HCT116 (cell line): ENCODE measurements around the gene ACTN2. TPM values are rescaled to one million over a fixed set of nuclear protein-coding genes. Genes with fewer than 3 reads are reported as not detected.

Experiments used
- ATAC-seq: fragments of 200-7000 bp; cut with Tn5 transposase; 2 replicates; pipeline ENCODE4 v1.9.1; 2020; ENCODE audit warnings: mild to moderate bottlenecking, moderate library complexity
- BruUV-seq: library from RNA; stranded (reverse); fragments of 400-500 nt; replicated peaks from 2 replicates; lab custom pipeline; 2021; lab: Mats Ljungman, UMichigan
- CTCF ChIA-PET: fragments of 300-600 bp; sonication (Branson Sonifier 250); formaldehyde crosslinking; loops from one replicate; lab custom pipeline; 2021; ENCODE audit warnings: antibody characterized with exemption; lab: Charles Lee
- POLR2A ChIA-PET: fragments of 300-600, 350-600 bp; sonication (Branson Sonifier 250); formaldehyde crosslinking; loops from one replicate; lab custom pipeline; 2021; ENCODE audit warnings: antibody characterized with exemption; lab: Charles Lee
- RAD21 ChIA-PET, 2 experiments: fragments of 300-600 bp; sonication (Branson Sonifier 250); formaldehyde crosslinking; loops; one replicate each; lab custom pipeline; 2023; ENCODE audit warnings: low total read pairs in 2 of 2; ENCODE audit not compliant: uncharacterized antibody in 2 of 2, unreplicated experiment in 2 of 2, low non-redundant PET in 1 of 2; lab: Charles Lee
- DNase-seq: peaks from one replicate; pipeline ENCODE4 v3.0.0-alpha.2; 2010; ENCODE audit warnings: low read depth, low spot score
- H2AFZ ChIP-seq: fragments of 200-600 bp; shearing (Covaris generic), sonication (generic); 2 replicates; pipeline ENCODE4 v1.6.1; 2017; ENCODE audit warnings: low read depth, mixed run types, mixed read lengths, antibody characterized with exemption, low read length; ENCODE audit not compliant: poor library complexity, severe bottlenecking
- H3K27ac ChIP-seq: 2 replicates; pipeline ENCODE4 v1.5.1; 2012; ENCODE audit warnings: low read depth, low read length
- H3K27me3 ChIP-seq: fragments of 200-600 bp; sonication (generic); 2 replicates; pipeline ENCODE4 v1.6.1; 2016; ENCODE audit warnings: mixed run types, low read length, mixed read lengths; ENCODE audit not compliant: insufficient read depth
- H3K36me3 ChIP-seq, 2 experiments: fragments of 200-500 bp in 1 of 2; fragments of 200-600 bp in 1 of 2; sonication (Bioruptor generic) in 1 of 2; sonication (generic) in 1 of 2; 2 replicates each; pipeline versions ENCODE4 v1.5.1 to v1.6.1; 2014 to 2016; ENCODE audit warnings: low read length in 2 of 2, inconsistent platforms in 1 of 2, mixed read lengths in 1 of 2, mixed run types in 1 of 2; ENCODE audit not compliant: insufficient read depth in 2 of 2, control insufficient read depth in 1 of 2
- H3K4me1 ChIP-seq, 2 experiments: fragments of 200-600 bp in 1 of 2; sonication (generic) in 1 of 2; 2 replicates each; pipeline versions ENCODE4 v1.5.1 to v1.6.1; 2012 to 2017; ENCODE audit warnings: low read length in 2 of 2, inconsistent platforms in 1 of 2, mild to moderate bottlenecking in 1 of 2, mixed read lengths in 1 of 2, mixed run types in 1 of 2, moderate library complexity in 1 of 2; ENCODE audit not compliant: insufficient read depth in 2 of 2, control insufficient read depth in 1 of 2
- H3K4me2 ChIP-seq: fragments of 200-600 bp; sonication (generic); 2 replicates; pipeline ENCODE4 v1.6.1; 2017; ENCODE audit warnings: mixed run types, low read length, mixed read lengths
- H3K4me3 ChIP-seq, 2 experiments: fragments of 200-600 bp in 1 of 2; sonication (generic) in 1 of 2; replicated peaks in 1 of 2; 2 replicates each; pipeline ENCODE4 v1.5.1; 2011 to 2016; ENCODE audit warnings: low read length in 2 of 2, control low read depth in 1 of 2, low read depth in 1 of 2, mild to moderate bottlenecking in 1 of 2, mixed read lengths in 1 of 2, mixed run types in 1 of 2
- H3K79me2 ChIP-seq: fragments of 200-600 bp; sonication (generic); 2 replicates; pipeline ENCODE4 v1.6.1; 2017; ENCODE audit warnings: mild to moderate bottlenecking, mixed run types, low read length, moderate library complexity, mixed read lengths; ENCODE audit not compliant: insufficient read depth
- H3K9ac ChIP-seq: fragments of 200-600 bp; sonication (generic); 2 replicates; pipeline ENCODE4 v1.6.1; 2016; ENCODE audit warnings: low read length, mixed read lengths
- H3K9me2 ChIP-seq: fragments of 200-600 bp; sonication (generic), shearing (Covaris generic); 2 replicates; pipeline ENCODE4 v1.6.1; 2017; ENCODE audit warnings: mixed run types, mild to moderate bottlenecking, moderate library complexity; ENCODE audit not compliant: insufficient read depth
- H3K9me3 ChIP-seq, 2 experiments: fragments of 200-500 bp in 1 of 2; fragments of 200-600 bp in 1 of 2; sonication (Bioruptor generic) in 1 of 2; sonication (generic) in 1 of 2; 2 replicates each; pipeline ENCODE4 v1.6.1; 2014 to 2017; ENCODE audit warnings: low read length in 2 of 2, mixed read lengths in 2 of 2, inconsistent platforms in 1 of 2, low read depth in 1 of 2, mild to moderate bottlenecking in 1 of 2, mixed run types in 1 of 2, moderate library complexity in 1 of 2; ENCODE audit not compliant: control insufficient read depth in 1 of 2, insufficient read depth in 1 of 2
- H4K20me1 ChIP-seq: fragments of 200-600 bp; sonication (generic), shearing (Covaris generic); 2 replicates; pipeline ENCODE4 v1.6.1; 2017; ENCODE audit warnings: mixed run types, mild to moderate bottlenecking, moderate library complexity; ENCODE audit not compliant: insufficient read depth
- CBX3 ChIP-seq: IDR thresholded peaks from 2 replicates; pipeline ENCODE4 v1.6.1; 2012; ENCODE audit warnings: low read depth
- CEBPB ChIP-seq: IDR thresholded peaks from 2 replicates; pipeline ENCODE4 v1.6.1; 2012; ENCODE audit warnings: low read depth
- EGR1 ChIP-seq: IDR thresholded peaks from 2 replicates; pipeline ENCODE4 v1.6.1; 2012; ENCODE audit warnings: low read depth
- ELF1 ChIP-seq: IDR thresholded peaks from 2 replicates; pipeline ENCODE4 v1.6.1; 2012; ENCODE audit warnings: low read depth, borderline replicate concordance
- EZH2 ChIP-seq: fragments of 200-600 bp; sonication (generic); IDR thresholded peaks from 2 replicates; pipeline ENCODE4 v1.6.1; 2017; ENCODE audit warnings: antibody characterized with exemption, mixed run types
- EZH2phosphoT487 ChIP-seq: fragments of 200-600 bp; IDR thresholded peaks from 2 replicates; pipeline ENCODE4 v1.6.1; 2018; ENCODE audit warnings: antibody characterized with exemption, borderline replicate concordance
- POLR2A ChIP-seq: IDR thresholded peaks from 2 replicates; pipeline ENCODE4 v1.7.0; 2011; ENCODE audit warnings: borderline replicate concordance; ENCODE audit not compliant: insufficient read depth, insufficient read length; ENCODE audit errors: extremely low read depth
- POLR2AphosphoS5 ChIP-seq: IDR thresholded peaks from 2 replicates; pipeline ENCODE4 v1.6.1; 2011; ENCODE audit warnings: mild to moderate bottlenecking, low read depth, low read length, moderate library complexity
- RAD21 ChIP-seq: IDR thresholded peaks from 2 replicates; pipeline ENCODE4 v1.6.1; 2012; ENCODE audit warnings: low read depth, mild to moderate bottlenecking
- SIN3A ChIP-seq: IDR thresholded peaks from 2 replicates; pipeline ENCODE4 v1.6.1; 2012; ENCODE audit warnings: low read depth
- SP1 ChIP-seq: IDR thresholded peaks from 2 replicates; pipeline ENCODE4 v1.6.1; 2012; ENCODE audit warnings: low read depth
- SRF ChIP-seq: IDR thresholded peaks from 2 replicates; pipeline ENCODE4 v1.6.1; 2012; ENCODE audit warnings: low read depth
- TCF7L2 ChIP-seq: IDR thresholded peaks from 2 replicates; pipeline ENCODE4 v1.7.0; 2011; ENCODE audit warnings: borderline replicate concordance, inconsistent platforms; ENCODE audit not compliant: insufficient read depth, insufficient read length; ENCODE audit errors: extremely low read depth
- YY1 ChIP-seq: IDR thresholded peaks from 2 replicates; pipeline ENCODE4 v1.6.1; 2011; ENCODE audit warnings: low read length, low read depth, moderate library complexity, mild to moderate bottlenecking; ENCODE audit not compliant: insufficient replicate concordance; ENCODE audit errors: extremely low read depth
- ZFX ChIP-seq: fragments of 450-650 bp; IDR thresholded peaks from 2 replicates; pipeline ENCODE4 v1.6.1; 2017
- ZNF274 ChIP-seq: fragments of 200-500 bp; sonication (Bioruptor generic); IDR thresholded peaks from 2 replicates; pipeline ENCODE4 v1.6.1; 2014; ENCODE audit warnings: mild to moderate bottlenecking, low read depth, low read length, inconsistent platforms
- intact Hi-C: fragments of 100-400 bp; cut with micrococcal nuclease; formaldehyde crosslinking; loops from 2 replicates; pipeline ENCODE4 v1.10.0; 2022
- total RNA-seq: library from RNA; stranded (reverse); gene quantifications from one replicate; pipeline ENCODE4 v1.2.1, GENCODE V29; 2021; ENCODE audit not compliant: unreplicated experiment
- TF ChIP-seq, protein P1 (sequence below): IDR thresholded peaks from 2 replicates; pipeline ENCODE4 v1.6.1; 2012; ENCODE audit warnings: low read depth
- TF ChIP-seq, protein P2 (sequence below): IDR thresholded peaks from 2 replicates; pipeline ENCODE4 v1.6.1; 2011; ENCODE audit warnings: mild to moderate bottlenecking, low read length, moderate library complexity; ENCODE audit not compliant: insufficient replicate concordance; ENCODE audit errors: extremely low read depth
- TF ChIP-seq, protein P3 (sequence below): IDR thresholded peaks from 2 replicates; pipeline ENCODE4 v1.6.1; 2012

ACTN2 gene
- total RNA-seq, 1 experiment from 2014 or later, result 0.20 TPM

DNA sequence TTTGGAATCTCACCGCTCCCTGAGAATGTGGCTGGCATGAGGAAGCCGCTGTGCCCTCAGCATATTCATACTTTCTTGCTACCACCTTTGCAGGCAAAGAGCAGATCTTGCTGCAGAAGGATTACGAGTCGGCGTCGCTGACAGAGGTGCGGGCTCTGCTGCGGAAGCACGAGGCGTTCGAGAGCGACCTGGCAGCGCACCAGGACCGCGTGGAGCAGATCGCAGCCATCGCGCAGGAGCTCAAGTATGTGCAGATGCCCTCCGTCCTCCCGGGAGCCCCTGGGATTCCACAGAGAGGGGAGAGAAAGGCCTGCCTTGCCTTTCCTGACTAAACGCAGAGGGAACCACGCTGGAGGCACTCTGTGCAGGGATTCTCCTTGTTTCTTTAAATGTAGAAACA, 58.2 kb downstream of the ACTN2 start:
- no peak for DNase-seq
- BruUV-seq, result no TSS peak
- no peaks in the 10 kb centered on the region for H3K9me2 ChIP-seq
- no peak overlapping the region for H3K4me3 ChIP-seq
- intact Hi-C loops, result no loop called here
- no peaks in the 10 kb centered on the region for H3K27me3 ChIP-seq
- TF ChIP-seq SIN3A, result no peak
- TF ChIP-seq ZFX, result no peak
- TF ChIP-seq YY1, result no peak
- no peak for TF ChIP-seq ZNF274
- no peak for TF ChIP-seq EZH2phosphoT487
- TF ChIP-seq, protein P1, sequence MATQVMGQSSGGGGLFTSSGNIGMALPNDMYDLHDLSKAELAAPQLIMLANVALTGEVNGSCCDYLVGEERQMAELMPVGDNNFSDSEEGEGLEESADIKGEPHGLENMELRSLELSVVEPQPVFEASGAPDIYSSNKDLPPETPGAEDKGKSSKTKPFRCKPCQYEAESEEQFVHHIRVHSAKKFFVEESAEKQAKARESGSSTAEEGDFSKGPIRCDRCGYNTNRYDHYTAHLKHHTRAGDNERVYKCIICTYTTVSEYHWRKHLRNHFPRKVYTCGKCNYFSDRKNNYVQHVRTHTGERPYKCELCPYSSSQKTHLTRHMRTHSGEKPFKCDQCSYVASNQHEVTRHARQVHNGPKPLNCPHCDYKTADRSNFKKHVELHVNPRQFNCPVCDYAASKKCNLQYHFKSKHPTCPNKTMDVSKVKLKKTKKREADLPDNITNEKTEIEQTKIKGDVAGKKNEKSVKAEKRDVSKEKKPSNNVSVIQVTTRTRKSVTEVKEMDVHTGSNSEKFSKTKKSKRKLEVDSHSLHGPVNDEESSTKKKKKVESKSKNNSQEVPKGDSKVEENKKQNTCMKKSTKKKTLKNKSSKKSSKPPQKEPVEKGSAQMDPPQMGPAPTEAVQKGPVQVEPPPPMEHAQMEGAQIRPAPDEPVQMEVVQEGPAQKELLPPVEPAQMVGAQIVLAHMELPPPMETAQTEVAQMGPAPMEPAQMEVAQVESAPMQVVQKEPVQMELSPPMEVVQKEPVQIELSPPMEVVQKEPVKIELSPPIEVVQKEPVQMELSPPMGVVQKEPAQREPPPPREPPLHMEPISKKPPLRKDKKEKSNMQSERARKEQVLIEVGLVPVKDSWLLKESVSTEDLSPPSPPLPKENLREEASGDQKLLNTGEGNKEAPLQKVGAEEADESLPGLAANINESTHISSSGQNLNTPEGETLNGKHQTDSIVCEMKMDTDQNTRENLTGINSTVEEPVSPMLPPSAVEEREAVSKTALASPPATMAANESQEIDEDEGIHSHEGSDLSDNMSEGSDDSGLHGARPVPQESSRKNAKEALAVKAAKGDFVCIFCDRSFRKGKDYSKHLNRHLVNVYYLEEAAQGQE, result no peak
- no peak for TF ChIP-seq TCF7L2
- TF ChIP-seq, protein P2, sequence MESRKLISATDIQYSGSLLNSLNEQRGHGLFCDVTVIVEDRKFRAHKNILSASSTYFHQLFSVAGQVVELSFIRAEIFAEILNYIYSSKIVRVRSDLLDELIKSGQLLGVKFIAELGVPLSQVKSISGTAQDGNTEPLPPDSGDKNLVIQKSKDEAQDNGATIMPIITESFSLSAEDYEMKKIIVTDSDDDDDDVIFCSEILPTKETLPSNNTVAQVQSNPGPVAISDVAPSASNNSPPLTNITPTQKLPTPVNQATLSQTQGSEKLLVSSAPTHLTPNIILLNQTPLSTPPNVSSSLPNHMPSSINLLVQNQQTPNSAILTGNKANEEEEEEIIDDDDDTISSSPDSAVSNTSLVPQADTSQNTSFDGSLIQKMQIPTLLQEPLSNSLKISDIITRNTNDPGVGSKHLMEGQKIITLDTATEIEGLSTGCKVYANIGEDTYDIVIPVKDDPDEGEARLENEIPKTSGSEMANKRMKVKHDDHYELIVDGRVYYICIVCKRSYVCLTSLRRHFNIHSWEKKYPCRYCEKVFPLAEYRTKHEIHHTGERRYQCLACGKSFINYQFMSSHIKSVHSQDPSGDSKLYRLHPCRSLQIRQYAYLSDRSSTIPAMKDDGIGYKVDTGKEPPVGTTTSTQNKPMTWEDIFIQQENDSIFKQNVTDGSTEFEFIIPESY, result no peak
- no peak for TF ChIP-seq CBX3
- TF ChIP-seq, protein P3, sequence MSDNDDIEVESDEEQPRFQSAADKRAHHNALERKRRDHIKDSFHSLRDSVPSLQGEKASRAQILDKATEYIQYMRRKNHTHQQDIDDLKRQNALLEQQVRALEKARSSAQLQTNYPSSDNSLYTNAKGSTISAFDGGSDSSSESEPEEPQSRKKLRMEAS, result no peak
- no peak for TF ChIP-seq SRF
- TF ChIP-seq POLR2A, result no peak
- TF ChIP-seq SP1, result no peak
- TF ChIP-seq CEBPB, result no peak
- TF ChIP-seq POLR2AphosphoS5, result no peak
- no peak for TF ChIP-seq RAD21
- no peak for TF ChIP-seq ELF1
- TF ChIP-seq EZH2, result no peak
- no peak for TF ChIP-seq EGR1
- no peaks in the 10 kb centered on the region for H3K36me3 ChIP-seq
- no peak for ATAC-seq
- RAD21 ChIA-PET, result no interaction called here
- CTCF ChIA-PET, result no interaction called here
- no peaks in the 10 kb centered on the region for H4K20me1 ChIP-seq
- H3K9ac ChIP-seq, result no peak overlapping the region
- H3K9me3 ChIP-seq, result no peaks in the 10 kb centered on the region
- POLR2A ChIA-PET, result no interaction called here
- H3K27ac ChIP-seq, result no peak overlapping the region
- no peaks in the 10 kb centered on the region for H3K4me1 ChIP-seq
- no peak overlapping the region for H3K4me2 ChIP-seq
- no peaks in the 10 kb centered on the region for H3K79me2 ChIP-seq
- H2AFZ ChIP-seq, result no peak overlapping the region
